Esophagus squamous epithelium (tissue), 5 donors: ENCODE results near the gene ZNF683. TPM values are rescaled to one million over a fixed set of nuclear protein-coding genes. Genes with fewer than 3 reads are reported as not detected.

ENCODE experiments used
- DNase-seq: peaks from one replicate; lab custom pipeline; 2025; lab: John Stamatoyannopoulos, UW
- H3K27ac ChIP-seq, 4 donors: fragments of 200-600 bp; sonication (generic); one replicate each; pipeline ENCODE4 v1.5.1; 2016 to 2019; ENCODE audit warnings: mild to moderate bottlenecking in 1 of 4
- H3K27me3 ChIP-seq, 4 donors: fragments of 200-600 bp; sonication (generic); 1 replicate in 3 of 4; 2 replicates in 1 of 4; pipeline versions ENCODE4 v1.5.1 to v1.6.0; 2017 to 2021; ENCODE audit warnings: antibody characterized with exemption in 1 of 4
- H3K36me3 ChIP-seq, 3 donors: fragments of 200-600 bp; sonication (generic); one replicate each; pipeline ENCODE4 v1.5.1; 2016 to 2019
- H3K4me1 ChIP-seq, 3 donors: fragments of 200-600 bp; sonication (generic); one replicate each; pipeline ENCODE4 v1.5.1; 2017 to 2019
- H3K4me3 ChIP-seq, 4 donors: fragments of 200-600 bp; sonication (generic); 1 replicate in 3 of 4; 2 replicates in 1 of 4; pipeline ENCODE4 v1.5.1; 2016 to 2019; ENCODE audit warnings: mild to moderate bottlenecking in 2 of 4, moderate library complexity in 1 of 4
- H3K9me3 ChIP-seq, 3 donors: fragments of 200-600 bp; sonication (generic); one replicate each; pipeline ENCODE4 v1.5.1; 2016 to 2019
- POLR2A ChIP-seq, 4 donors: fragments of 450-650 bp; IDR thresholded peaks; one replicate each; pipeline ENCODE4 v1.6.1; 2017; ENCODE audit warnings: antibody characterized with exemption in 4 of 4, mild to moderate bottlenecking in 4 of 4, moderate library complexity in 3 of 4
- WGBS, 2 donors: methylation state at CpG; one replicate each; pipeline ENCODE4 v1.1.5; 2018; 5-methylcytosine and 5-hydroxymethylcytosine counted together
- intact Hi-C: fragments of 100-400 bp; cut with DNase I; formaldehyde crosslinking; loops from one replicate; pipeline ENCODE4 v1.15.0; 2022
- total RNA-seq, 4 donors: library from RNA; depleted of rRNA; stranded (reverse); fragments of >200 nt; gene quantifications; one replicate each; pipeline ENCODE4 v1.1.0, GENCODE V29; 2016
- TF ChIP-seq, protein P1 (sequence below), 6 experiments: fragments of 450-650 bp in 4 of 6; fragments of 200-600 bp in 2 of 6; sonication (generic) in 2 of 6; IDR thresholded peaks; one replicate each; pipeline ENCODE4 v1.5.1; 2016 to 2019; ENCODE audit warnings: antibody characterized with exemption in 6 of 6, mild to moderate bottlenecking in 4 of 6, moderate library complexity in 4 of 6
- donor health status: DM: yes; HTN: yes; CAD: no.

ZNF683 gene
- total RNA-seq, 4 donors from 2014 or later = 0.26 to 0.95 TPM; not detected in 2

DNA sequence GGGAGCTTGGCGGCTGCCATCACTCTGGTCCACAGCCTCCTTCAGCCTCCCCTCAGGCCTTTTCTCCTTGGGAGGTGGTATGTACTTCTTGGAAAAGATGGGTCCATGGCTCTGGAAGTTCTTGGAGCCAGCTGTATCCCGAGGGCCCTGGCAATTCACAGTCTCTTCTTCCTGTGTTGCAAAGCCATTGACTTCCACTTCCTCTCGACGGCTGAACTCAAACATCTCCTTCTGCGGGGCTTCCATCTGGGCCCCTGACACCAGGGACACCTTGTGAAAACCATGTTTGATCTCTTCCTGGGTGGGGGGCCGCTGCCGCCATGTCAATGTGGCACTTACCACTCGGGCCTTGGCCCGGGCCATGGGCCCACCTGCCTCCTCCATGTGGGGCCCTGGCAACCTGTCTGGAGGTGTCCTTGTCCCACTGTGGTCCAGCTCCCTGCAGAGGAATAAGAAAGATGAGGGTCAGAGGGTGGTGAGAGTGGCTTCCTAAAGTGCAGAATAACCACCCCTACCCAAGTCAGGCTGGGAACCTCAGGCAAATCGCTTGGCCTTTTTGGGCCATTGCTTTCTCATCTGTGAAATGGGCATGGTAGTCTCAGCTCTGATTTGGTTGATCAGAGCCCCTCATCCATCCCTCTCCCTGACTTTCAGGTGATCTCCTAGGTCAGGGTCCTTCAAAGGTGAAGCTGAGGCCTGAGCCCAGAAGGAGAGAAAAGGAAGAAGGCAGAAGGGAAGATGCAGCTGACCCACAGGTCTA lies 26.1 kb downstream of the ZNF683 start:
- Histone ChIP-seq H3K27me3 (no peaks in the 10 kb centered on the region), H3K36me3 (peaks cover 0 to 61% (median 8%) of the 10 kb centered on the region in 3 donors), H3K4me3 (no peak overlapping the region), H3K27ac (no peak overlapping the region), H3K4me1 (peaks cover 6 to 24% (median 7%) of the 10 kb centered on the region in 3 donors), H3K9me3 (no peaks in the 10 kb centered on the region)
- intact Hi-C loops = no loop called here
- TF ChIP-seq, protein P1, sequence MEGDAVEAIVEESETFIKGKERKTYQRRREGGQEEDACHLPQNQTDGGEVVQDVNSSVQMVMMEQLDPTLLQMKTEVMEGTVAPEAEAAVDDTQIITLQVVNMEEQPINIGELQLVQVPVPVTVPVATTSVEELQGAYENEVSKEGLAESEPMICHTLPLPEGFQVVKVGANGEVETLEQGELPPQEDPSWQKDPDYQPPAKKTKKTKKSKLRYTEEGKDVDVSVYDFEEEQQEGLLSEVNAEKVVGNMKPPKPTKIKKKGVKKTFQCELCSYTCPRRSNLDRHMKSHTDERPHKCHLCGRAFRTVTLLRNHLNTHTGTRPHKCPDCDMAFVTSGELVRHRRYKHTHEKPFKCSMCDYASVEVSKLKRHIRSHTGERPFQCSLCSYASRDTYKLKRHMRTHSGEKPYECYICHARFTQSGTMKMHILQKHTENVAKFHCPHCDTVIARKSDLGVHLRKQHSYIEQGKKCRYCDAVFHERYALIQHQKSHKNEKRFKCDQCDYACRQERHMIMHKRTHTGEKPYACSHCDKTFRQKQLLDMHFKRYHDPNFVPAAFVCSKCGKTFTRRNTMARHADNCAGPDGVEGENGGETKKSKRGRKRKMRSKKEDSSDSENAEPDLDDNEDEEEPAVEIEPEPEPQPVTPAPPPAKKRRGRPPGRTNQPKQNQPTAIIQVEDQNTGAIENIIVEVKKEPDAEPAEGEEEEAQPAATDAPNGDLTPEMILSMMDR (IDR thresholded peaks at IDR 0.05) = no peak
- TF ChIP-seq POLR2A (IDR thresholded peaks at IDR 0.05) = no peak
- WGBS, 2 donors = 56 to 87% methylated on average over 6 of the region's 10 CpGs
- DNase-seq = no peak

DNA sequence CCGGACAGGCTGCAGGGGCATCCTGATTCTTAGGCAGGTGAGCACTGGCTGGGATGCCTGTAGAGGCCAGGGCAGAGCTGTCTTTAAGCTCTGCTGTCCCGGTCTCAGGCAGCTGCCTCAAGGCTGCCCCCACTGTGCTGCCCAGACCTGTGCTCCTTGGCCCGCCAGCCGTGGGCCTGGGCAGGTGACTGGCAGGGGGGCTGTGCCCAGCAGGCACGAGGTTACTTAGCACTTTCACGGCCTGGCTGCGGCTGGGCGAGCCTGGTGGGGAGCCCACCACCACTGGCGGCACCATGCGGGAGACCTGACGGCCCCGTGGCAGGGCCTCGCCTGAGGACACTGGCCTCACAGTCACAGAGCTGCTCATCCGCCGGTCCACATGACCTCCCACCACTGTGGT lies 26.8 kb downstream of the ZNF683 start:
- intact Hi-C loops = no loop called here
- no peak overlapping the region for H3K4me3 ChIP-seq
- TF ChIP-seq POLR2A (IDR thresholded peaks at IDR 0.05) = no peak
- TF ChIP-seq, protein P1 (IDR thresholded peaks at IDR 0.05) = no peak
- WGBS, 2 donors = 60% methylated on average over 1 of the region's 15 CpGs; no CpG with 5 or more reads in 1 of the 2 donors
- H3K4me1 ChIP-seq = peaks cover 2 to 17% (median 4%) of the 10 kb centered on the region in 3 donors
- H3K9me3 ChIP-seq = no peaks in the 10 kb centered on the region
- H3K36me3 ChIP-seq = peaks cover 0 to 64% (median 8%) of the 10 kb centered on the region in 3 donors
- no peak for DNase-seq
- H3K27me3 ChIP-seq = no peaks in the 10 kb centered on the region
- no peak overlapping the region for H3K27ac ChIP-seq

DNA sequence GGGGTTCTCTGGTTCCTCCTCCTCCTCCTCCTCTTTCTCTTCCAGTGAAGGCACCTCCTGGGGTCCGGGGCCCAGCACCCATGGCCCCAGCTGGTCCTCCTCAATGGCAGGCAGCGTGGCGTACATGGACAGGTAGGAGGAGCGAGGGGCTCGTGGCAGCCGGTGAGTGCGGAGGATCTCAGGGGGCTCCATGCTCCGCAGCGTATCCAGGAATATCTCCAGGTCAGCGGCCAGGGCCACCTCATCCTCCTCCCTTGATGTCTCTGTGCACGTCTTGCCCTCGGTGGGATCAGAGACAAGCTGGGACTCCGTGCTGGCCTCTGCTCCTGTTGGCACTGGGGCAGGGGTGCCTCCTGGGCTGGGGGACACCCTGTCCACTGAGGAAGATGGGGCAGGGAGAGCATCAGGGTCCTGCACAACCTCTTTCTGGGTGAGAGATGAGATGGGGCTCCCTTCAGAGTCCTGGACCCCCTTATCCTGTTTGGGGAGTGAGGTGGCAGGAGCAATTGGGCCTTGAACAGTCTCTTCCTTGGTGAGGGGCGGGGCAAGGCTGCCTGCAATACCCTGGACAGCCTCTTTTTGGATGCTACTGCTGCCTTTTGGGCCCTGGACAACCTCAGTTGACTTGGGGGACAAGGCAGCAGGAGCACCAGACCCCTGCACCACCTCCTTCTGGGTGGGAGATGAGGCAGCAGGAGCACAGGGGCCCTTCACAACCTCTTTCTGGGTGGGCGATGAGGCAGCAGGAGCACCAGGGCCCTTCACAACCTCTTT lies 28.2 kb downstream of the ZNF683 start:
- intact Hi-C loops = no loop called here
- H3K27ac ChIP-seq = no peak overlapping the region
- no peak overlapping the region for H3K4me3 ChIP-seq
- 60% methylated on average over 1 of the region's 15 CpGs; no CpG with 5 or more reads in 1 of the 2 donors for WGBS, 2 donors
- no peaks in the 10 kb centered on the region for H3K27me3 ChIP-seq
- peaks cover 0 to 5% (median 0%) of the 10 kb centered on the region in 3 donors for H3K4me1 ChIP-seq
- peaks cover 0 to 74% (median 8%) of the 10 kb centered on the region in 3 donors for H3K36me3 ChIP-seq
- no peak for TF ChIP-seq POLR2A (IDR thresholded peaks at IDR 0.05)
- TF ChIP-seq, protein P1 (IDR thresholded peaks at IDR 0.05) = no peak
- DNase-seq = no peak
- no peaks in the 10 kb centered on the region for H3K9me3 ChIP-seq

DNA sequence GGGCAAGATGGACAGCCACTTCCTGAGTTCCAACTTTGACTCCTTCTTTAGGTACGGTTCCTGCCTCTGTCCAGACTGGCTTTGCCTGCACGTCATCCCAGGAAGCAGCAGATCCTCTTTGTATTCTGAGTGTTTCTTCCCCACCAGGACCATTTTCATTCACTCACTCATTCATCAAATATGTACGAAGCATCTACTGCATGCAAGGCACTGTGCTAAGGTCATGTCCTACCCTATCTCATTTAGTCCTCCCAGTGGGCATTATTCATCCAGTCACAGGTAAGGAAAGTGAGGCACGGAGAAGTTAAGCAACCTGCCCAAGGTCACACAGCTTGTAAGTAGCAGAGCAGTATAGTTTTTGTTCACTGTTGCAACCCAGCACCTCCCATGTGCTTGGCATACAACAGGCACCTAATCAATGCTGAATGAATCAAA lies 32.5 kb downstream of the ZNF683 start:
- Histone ChIP-seq H3K9me3 (no peaks in the 10 kb centered on the region), H3K27ac (no peak overlapping the region), H3K27me3 (peaks cover 0 to 15% (median 0%) of the 10 kb centered on the region in 4 donors), H3K4me1 (peaks cover 3 to 25% (median 5%) of the 10 kb centered on the region in 3 donors), H3K4me3 (no peak overlapping the region), H3K36me3 (peaks cover 0 to 71% (median 0%) of the 10 kb centered on the region in 3 donors)
- DNase-seq = no peak
- 55 to 70% methylated on average over 4 of the region's 4 CpGs for WGBS, 2 donors
- intact Hi-C loops = no loop called here
- TF ChIP-seq, protein P1 (IDR thresholded peaks at IDR 0.05) = no peak
- TF ChIP-seq POLR2A (IDR thresholded peaks at IDR 0.05) = no peak
